GM21447 (cell line): ENCODE measurements around the gene POLR2J2.
"Not testable (repeated sequence)": the region's sequence is repeated elsewhere in the genome, so short reads cannot be mapped to it uniquely, and the experiment has no call there.

ENCODE experiments used
- ATAC-seq: cut with Tn5 transposase; IDR thresholded peaks from one replicate; pipeline ENCODE4 v1.9.1; 2021; ENCODE audit not compliant: unreplicated experiment

Gene POLR2J2

GRCh38 chr7:102673447-102674067 is 2.1 kb upstream of the POLR2J2 start:
- ATAC-seq: not testable (repeated sequence)

DNA sequence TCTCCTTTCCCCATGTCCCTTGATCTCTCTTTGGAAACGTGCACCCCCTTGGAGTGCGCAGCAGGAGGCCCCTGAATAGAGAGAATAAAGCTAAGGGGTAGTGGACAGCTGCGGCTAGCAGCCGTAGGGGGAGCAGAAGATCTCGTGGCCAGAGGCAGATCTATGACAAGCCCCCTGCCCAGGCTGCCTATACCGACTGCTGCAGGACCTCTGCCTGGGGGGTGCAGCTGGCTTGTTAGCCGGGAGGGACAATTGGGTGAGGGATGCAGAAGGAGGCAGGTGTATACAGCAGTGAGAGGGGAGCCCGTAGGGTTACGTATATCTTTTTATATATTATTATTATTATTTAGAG is 469 bp upstream of the POLR2J2 start:
- ATAC-seq: peak; percentile 35

- ATAC-seq: not testable (repeated sequence)
These were observed 3.9 kb downstream of the POLR2J2 start for GRCh38 chr7:102667523-102667922.

GRCh38 chr7:102666850-102667249 is 4.6 kb downstream of the POLR2J2 start:
- not testable (repeated sequence) for ATAC-seq

- ATAC-seq: not testable (repeated sequence)
These were observed 6.7 kb downstream of the POLR2J2 start for GRCh38 chr7:102664765-102665164.

DNA sequence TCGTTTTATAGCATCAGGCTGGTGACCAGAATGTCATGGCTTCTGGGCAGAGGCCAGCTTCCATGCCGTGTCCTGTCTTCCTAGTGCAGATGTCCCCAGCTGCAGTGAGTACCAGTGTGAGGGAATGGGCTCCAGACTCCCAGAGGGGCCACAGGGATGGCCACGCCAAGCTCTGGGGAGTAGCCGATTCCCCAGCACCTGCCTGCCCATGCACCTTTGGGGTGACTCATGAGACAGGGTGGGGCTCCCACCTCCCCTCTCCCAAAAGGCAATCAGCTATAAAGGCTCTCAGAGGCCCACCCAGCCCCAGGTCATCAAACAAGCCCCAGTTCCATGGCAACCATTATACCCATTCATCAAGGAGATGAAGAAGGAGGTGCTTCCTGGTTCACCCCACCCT is 21.5 kb downstream of the POLR2J2 start, which contains the start of gene SPDYE2B:
Gene SPDYE2B (plus strand): TSS at position 396 of the 400 bp plus-strand sequence. CDS start 2,030 bp downstream, outside the sequence.
- ATAC-seq: not testable (repeated sequence)

DNA sequence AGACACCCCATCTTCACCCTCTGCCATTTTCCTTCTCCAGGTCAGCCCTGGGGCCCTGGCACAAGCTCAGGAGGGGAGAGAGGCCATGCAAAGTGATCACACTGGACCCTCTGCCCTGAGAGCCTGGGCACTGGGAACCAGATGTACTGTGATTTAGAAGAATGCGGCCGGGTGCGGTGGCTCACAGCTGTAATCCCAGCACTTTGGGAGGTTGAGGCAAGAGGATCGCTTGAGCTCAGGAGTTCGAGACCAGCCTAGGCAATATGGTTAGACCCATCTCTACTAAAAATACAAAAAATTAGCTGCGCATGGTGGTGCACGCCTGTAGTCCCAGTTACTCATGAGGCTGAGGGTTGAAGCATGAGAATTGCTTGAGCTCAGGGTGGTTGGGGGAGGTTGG is 23.6 kb downstream of the POLR2J2 start:
- ATAC-seq: not testable (repeated sequence)

GRCh38 chr7:102643404-102643803 is 28.1 kb downstream of the POLR2J2 start:
- not testable (repeated sequence) for ATAC-seq

GRCh38 chr7:102642691-102643090 is 28.8 kb downstream of the POLR2J2 start, which contains the start of gene UPK3BL1:
Gene UPK3BL1, minus strand, starts transcription at chr7:102642791. Its CDS starts 50 bp downstream, at chr7:102642741.
- not testable (repeated sequence) for ATAC-seq

- ATAC-seq: not testable (repeated sequence)
These were observed 32.6 kb downstream of the POLR2J2 start for GRCh38 chr7:102638848-102639247.

- ATAC-seq: not testable (repeated sequence)
These were observed 34.5 kb downstream of the POLR2J2 start for GRCh38 chr7:102636956-102637355.

DNA sequence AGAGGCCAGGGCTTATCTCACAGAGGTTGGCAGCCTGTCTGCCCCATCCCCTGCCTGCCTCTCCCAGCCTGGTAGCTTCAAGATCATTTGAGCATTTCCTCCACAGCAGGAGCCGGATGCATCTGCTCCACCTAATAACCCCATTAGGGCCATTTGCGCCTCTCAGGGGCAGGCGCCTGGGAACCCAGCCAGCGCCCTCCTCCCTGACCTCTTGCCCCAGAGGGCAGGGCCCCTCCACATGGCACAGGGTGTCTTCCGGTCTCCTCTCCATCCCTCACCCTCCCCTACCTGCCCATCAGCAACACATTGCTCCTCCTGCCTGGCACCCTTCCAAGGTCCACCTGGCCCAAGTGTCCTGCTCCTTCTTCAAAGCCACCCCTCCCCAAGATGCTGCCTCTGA is 36.1 kb downstream of the POLR2J2 start:
- ATAC-seq: not testable (repeated sequence)

DNA sequence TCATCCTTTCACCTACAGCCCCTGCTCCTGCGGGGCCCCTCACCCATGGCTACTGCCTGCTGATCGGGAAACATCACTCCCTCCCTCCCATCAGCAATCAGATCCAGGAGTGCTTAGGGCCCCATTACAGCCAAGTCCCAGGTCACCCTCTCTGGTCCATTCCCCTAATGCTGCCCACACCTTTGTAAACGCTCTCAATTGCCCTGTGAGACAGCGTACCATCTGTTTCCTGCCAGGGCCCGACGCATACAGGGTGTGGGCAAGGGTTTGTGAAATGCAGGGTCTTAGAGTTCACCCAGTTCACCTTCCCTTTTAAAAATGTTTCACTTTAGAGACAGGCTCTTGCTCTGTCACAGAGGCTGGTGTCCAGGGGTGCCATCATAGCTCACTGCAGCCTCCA is 37.2 kb downstream of the POLR2J2 start:
- not testable (repeated sequence) for ATAC-seq

GRCh38 chr7:102630622-102631021 is 40.8 kb downstream of the POLR2J2 start:
- ATAC-seq: not testable (repeated sequence)

DNA sequence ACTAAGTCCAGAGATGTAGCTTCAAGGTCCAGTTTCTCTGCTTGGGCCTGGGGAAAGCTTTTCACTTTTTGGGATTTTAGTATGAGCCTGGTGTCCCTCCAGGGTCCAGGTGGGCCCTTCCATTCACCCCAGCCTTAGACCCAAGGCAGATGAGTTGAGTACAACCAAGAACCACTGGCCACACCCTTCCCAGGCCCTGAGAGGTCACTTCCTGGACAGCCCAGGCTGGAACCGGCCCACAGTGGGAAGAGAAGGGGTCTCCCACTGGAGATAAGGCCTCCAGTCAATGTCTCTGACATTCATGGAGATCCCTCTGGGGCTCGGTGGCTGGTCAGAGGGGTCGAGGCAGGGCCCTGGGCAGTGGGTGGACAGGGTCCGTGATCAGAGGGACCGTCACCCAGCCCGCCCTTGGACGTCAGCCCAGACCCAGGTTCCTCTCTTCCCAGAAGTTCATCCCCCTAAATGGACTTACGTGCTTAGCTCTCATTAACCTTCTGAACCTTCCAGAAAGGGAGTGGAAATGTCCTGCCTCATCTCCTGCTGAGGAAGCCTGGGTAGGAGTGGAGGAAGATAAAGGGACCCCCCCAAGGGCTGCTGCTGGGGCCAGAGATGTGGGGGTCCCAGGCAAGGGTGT is 44.1 kb downstream of the POLR2J2 start:
- not testable (repeated sequence) for ATAC-seq

DNA sequence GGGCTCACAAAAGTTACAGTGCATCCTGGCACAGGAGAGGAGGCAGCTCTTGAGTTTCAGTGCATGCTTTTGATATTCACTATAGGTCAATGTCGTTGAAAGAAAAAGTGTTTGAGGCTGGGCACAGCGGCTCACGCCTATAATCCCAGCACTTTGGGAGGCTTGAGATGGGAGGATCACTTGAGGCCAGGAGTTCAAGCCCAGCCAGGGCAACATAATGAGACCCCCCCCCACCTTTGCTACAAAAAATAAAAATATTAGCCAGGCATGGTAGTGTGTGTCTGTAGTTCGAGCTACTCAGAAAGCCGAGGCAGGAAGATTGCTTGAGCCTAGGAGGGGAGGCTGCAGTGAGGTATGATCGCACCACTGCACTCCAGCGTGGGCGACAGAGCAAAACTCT is 53.3 kb downstream of the POLR2J2 start:
- not testable (repeated sequence) for ATAC-seq

GRCh38 chr7:102616507-102617125 is 54.8 kb downstream of the POLR2J2 start, which contains the start of gene RASA4:
Gene RASA4, minus strand, starts transcription at chr7:102616756. Its CDS starts 67 bp downstream, at chr7:102616689.
- peak; percentile 44 for ATAC-seq
